IMR-90 (cell line): Measurements from ENCODE around the gene MICAL3. TPM values are rescaled to one million over a fixed set of nuclear protein-coding genes. Genes with fewer than 3 reads are reported as not detected.

Source experiments
- ATAC-seq: fragments of 200-7000 bp; cut with Tn5 transposase; 2 replicates; pipeline ENCODE4 v1.9.1; 2020; ENCODE audit warnings: low read depth, mild to moderate bottlenecking, moderate library complexity
- BruUV-seq: library from RNA; stranded (reverse); fragments of 400-500 nt; replicated peaks from 2 replicates; lab custom pipeline; 2021; lab: Mats Ljungman, UMichigan
- CTCF ChIA-PET: fragments of 300-600 bp; formaldehyde crosslinking; extraction: SDS; loops from one replicate; lab custom pipeline; 2021; ENCODE audit warnings: antibody characterized with exemption; lab: Yijun Ruan, JAX
- POLR2A ChIA-PET: fragments of 300-600 bp; sonication (Branson Sonifier 250); formaldehyde crosslinking; loops from one replicate; lab custom pipeline; 2022; ENCODE audit warnings: antibody characterized with exemption; ENCODE audit not compliant: unreplicated experiment; lab: Charles Lee
- DNase-seq: peaks from one replicate; pipeline ENCODE4 v3.0.0; 2013
- H2AFZ ChIP-seq: replicated peaks from 2 replicates; pipeline ENCODE3; 2013; ENCODE audit warnings: low read length, mild to moderate bottlenecking; ENCODE audit not compliant: poor library complexity
- H2AK5ac ChIP-seq: 2 replicates; pipeline ENCODE4 v1.6.1; 2013; ENCODE audit warnings: low read depth, low read length, inconsistent platforms
- H2AK9ac ChIP-seq: replicated peaks from 2 replicates; pipeline ENCODE3; 2013; ENCODE audit warnings: mild to moderate bottlenecking, low read depth, low read length, moderate library complexity; ENCODE audit not compliant: poor library complexity
- H2BK120ac ChIP-seq: 2 replicates; pipeline ENCODE4 v1.6.1; 2013; ENCODE audit warnings: low read depth, low read length, inconsistent platforms
- H2BK15ac ChIP-seq: 3 replicates; pipeline ENCODE4 v1.6.1; 2013; ENCODE audit warnings: low read depth, low read length, inconsistent platforms
- H2BK20ac ChIP-seq: 2 replicates; pipeline ENCODE4 v1.6.1; 2013; ENCODE audit warnings: low read depth, mild to moderate bottlenecking, inconsistent platforms, low read length, moderate library complexity
- H2BK5ac ChIP-seq: 2 replicates; pipeline ENCODE4 v1.6.1; 2013; ENCODE audit warnings: mild to moderate bottlenecking, low read depth, low read length, inconsistent platforms; ENCODE audit not compliant: poor library complexity, severe bottlenecking
- H3K14ac ChIP-seq: replicated peaks from 2 replicates; pipeline ENCODE4 v1.6.1; 2013; ENCODE audit warnings: low read depth, low read length, inconsistent platforms
- H3K18ac ChIP-seq: 2 replicates; pipeline ENCODE4 v1.6.1; 2013; ENCODE audit warnings: low read depth, low read length, control low read depth
- H3K23ac ChIP-seq: 2 replicates; pipeline ENCODE4 v1.6.1; 2013; ENCODE audit warnings: low read depth, low read length, inconsistent platforms
- H3K27ac ChIP-seq: 2 replicates; pipeline ENCODE4 v1.5.1; 2013; ENCODE audit warnings: mild to moderate bottlenecking, control low read depth, low read length; ENCODE audit not compliant: insufficient read depth
- H3K27me3 ChIP-seq: 2 replicates; pipeline ENCODE4 v1.6.1; 2013; ENCODE audit warnings: low read length; ENCODE audit not compliant: control insufficient read depth, insufficient read depth
- H3K36me3 ChIP-seq: 2 replicates; pipeline ENCODE4 v1.6.1; 2013; ENCODE audit warnings: low read length, mixed read lengths; ENCODE audit not compliant: control insufficient read depth, insufficient read depth
- H3K4ac ChIP-seq: 2 replicates; pipeline ENCODE4 v1.6.1; 2013; ENCODE audit warnings: low read depth, low read length, inconsistent platforms
- H3K4me1 ChIP-seq: 2 replicates; pipeline ENCODE4 v1.6.1; 2013; ENCODE audit warnings: low read length, mixed read lengths; ENCODE audit not compliant: control insufficient read depth, insufficient read depth
- H3K4me2 ChIP-seq: 2 replicates; pipeline ENCODE4 v1.6.1; 2013; ENCODE audit warnings: low read depth, mild to moderate bottlenecking, control low read depth, low read length, moderate library complexity
- H3K4me3 ChIP-seq: 2 replicates; pipeline ENCODE4 v1.5.1; 2013; ENCODE audit warnings: low read depth, mild to moderate bottlenecking, control low read depth, low read length, moderate library complexity; ENCODE audit not compliant: insufficient read depth
- H3K56ac ChIP-seq: 2 replicates; pipeline ENCODE4 v1.6.1; 2013; ENCODE audit warnings: low read length, inconsistent platforms; ENCODE audit not compliant: insufficient read depth; ENCODE audit errors: extremely low read depth
- H3K79me1 ChIP-seq, 2 experiments: 2 replicates each; pipeline ENCODE4 v1.6.1; 2013; ENCODE audit warnings: low read length in 2 of 2, inconsistent platforms in 1 of 2, low read depth in 1 of 2
- H3K9ac ChIP-seq: 2 replicates; pipeline ENCODE4 v1.6.1; 2013; ENCODE audit warnings: low read depth, low read length, control low read depth
- H3K9me1 ChIP-seq: 2 replicates; pipeline ENCODE4 v1.6.1; 2013; ENCODE audit warnings: low read length, inconsistent platforms; ENCODE audit not compliant: insufficient read depth
- H3K9me3 ChIP-seq: 2 replicates; pipeline ENCODE4 v1.6.1; 2013; ENCODE audit warnings: low read length; ENCODE audit not compliant: control insufficient read depth, insufficient read depth
- H4K20me1 ChIP-seq: 2 replicates; pipeline ENCODE4 v1.6.1; 2013; ENCODE audit warnings: low read length, inconsistent platforms; ENCODE audit not compliant: insufficient read depth
- H4K5ac ChIP-seq: 2 replicates; pipeline ENCODE4 v1.6.1; 2013; ENCODE audit warnings: mild to moderate bottlenecking, low read depth, low read length, control low read depth
- H4K8ac ChIP-seq, 2 experiments: 2 replicates each; pipeline ENCODE4 v1.6.1; 2013; ENCODE audit warnings: low read depth in 2 of 2, low read length in 2 of 2, control low read depth in 1 of 2, inconsistent platforms in 1 of 2
- H4K91ac ChIP-seq: 2 replicates; pipeline ENCODE4 v1.6.1; 2013; ENCODE audit warnings: low read depth, low read length, inconsistent platforms; ENCODE audit not compliant: insufficient read depth
- BHLHE40 ChIP-seq: fragments of 150-350 bp; IDR thresholded peaks from 2 replicates; pipeline ENCODE4 v1.6.1; 2016; ENCODE audit warnings: mild to moderate bottlenecking, low read depth, low read length
- CEBPB ChIP-seq: IDR thresholded peaks from 2 replicates; pipeline ENCODE4 v1.6.1; 2012; ENCODE audit warnings: low read depth, low read length, improper control_type of control experiment
- CHD1 ChIP-seq: IDR thresholded peaks from 2 replicates; pipeline ENCODE4 v1.6.1; 2012; ENCODE audit warnings: low read depth, low read length, improper control_type of control experiment
- ELK1 ChIP-seq: fragments of 150-350 bp; IDR thresholded peaks from 2 replicates; pipeline ENCODE4 v1.6.1; 2016; ENCODE audit warnings: low read depth, mild to moderate bottlenecking, low read length, moderate library complexity, borderline replicate concordance
- FOS ChIP-seq: fragments of 150-350 bp; IDR thresholded peaks from 2 replicates; pipeline ENCODE4 v1.6.1; 2016; ENCODE audit warnings: low read depth, low read length
- MAFK ChIP-seq: IDR thresholded peaks from 2 replicates; pipeline ENCODE4 v1.6.1; 2012; ENCODE audit warnings: low read depth, low read length, improper control_type of control experiment
- MAZ ChIP-seq: IDR thresholded peaks from 2 replicates; pipeline ENCODE4 v1.6.1; 2012; ENCODE audit warnings: low read depth, mild to moderate bottlenecking, low read length, improper control_type of control experiment, moderate library complexity, borderline replicate concordance
- MXI1 ChIP-seq: IDR thresholded peaks from 2 replicates; pipeline ENCODE4 v1.6.1; 2012; ENCODE audit warnings: low read depth, mild to moderate bottlenecking, low read length, moderate library complexity, borderline replicate concordance
- NFE2L2 ChIP-seq: fragments of 150-350 bp; IDR thresholded peaks from 2 replicates; pipeline ENCODE4 v1.6.1; 2016; ENCODE audit warnings: low read depth, mild to moderate bottlenecking, low read length
- POLR2A ChIP-seq: IDR thresholded peaks from 2 replicates; pipeline ENCODE4 v1.6.1; 2012; ENCODE audit warnings: mild to moderate bottlenecking, low read depth, low read length
- RAD21 ChIP-seq: IDR thresholded peaks from 2 replicates; pipeline ENCODE4 v1.6.1; 2012; ENCODE audit warnings: low read length, improper control_type of control experiment
- RFX5 ChIP-seq: IDR thresholded peaks from 2 replicates; pipeline ENCODE4 v1.8.0; 2012; ENCODE audit warnings: low read depth, mild to moderate bottlenecking, low read length, moderate library complexity
- SMC3 ChIP-seq: fragments of 150-350 bp; IDR thresholded peaks from 2 replicates; pipeline ENCODE4 v1.6.1; 2016; ENCODE audit warnings: low read depth, mild to moderate bottlenecking, antibody characterized with exemption, low read length, moderate library complexity
- USF2 ChIP-seq: fragments of 150-350 bp; IDR thresholded peaks from 2 replicates; pipeline ENCODE4 v1.6.1; 2017; ENCODE audit warnings: mild to moderate bottlenecking, antibody characterized with exemption, low read length, low read depth
- WGBS, 2 experiments: methylation state at CpG; one replicate each; pipeline versions ENCODE4 v1.1.5 to v1.1.7; 2013; ENCODE audit warnings: missing lambda C conversion rate in 2 of 2; ENCODE audit not compliant: insufficient read length in 1 of 2; ENCODE audit errors: extremely low coverage in 2 of 2; 5-methylcytosine and 5-hydroxymethylcytosine counted together
- dilution Hi-C: fragments of 300-500 bp; cut with HindIII; formaldehyde crosslinking; loops from one replicate; pipeline ENCODE4 v1.14.3; 2018; ENCODE audit warnings: low sequenced_read_pairs; ENCODE audit not compliant: unreplicated experiment
- in situ Hi-C: fragments of 300-500 bp; cut with MboI; formaldehyde crosslinking; loops from 3 replicates; pipeline ENCODE4 v1.14.3; 2019; ENCODE audit warnings: low sequenced_read_pairs, inconsistent platforms, mixed read lengths
- intact Hi-C: fragments of 100-400 bp; cut with micrococcal nuclease; formaldehyde crosslinking; loops from 2 replicates; pipeline ENCODE4 v1.10.0; 2022
- polyA plus RNA-seq, 3 experiments: library from polyadenylated mRNA; depleted of rRNA; stranded (reverse); fragments of >200 nt; gene quantifications; 2 replicates each; pipeline ENCODE4 v1.2.3, GENCODE V29; 2012; ENCODE audit warnings: low replicate concordance in 1 of 3
- total RNA-seq: library from RNA; depleted of rRNA; stranded (reverse); fragments of >200 nt; gene quantifications from 2 replicates; pipeline ENCODE4 v1.2.3, GENCODE V29; 2012

MICAL3 gene
- total and polyA plus RNA-seq, 2 of the 4 experiments (the other 2 are of a cell fraction), result 17.6 to 26.8 TPM

- H2BK120ac ChIP-seq, result no peak overlapping the region
- H3K9me1 ChIP-seq, result peaks cover 8% of the 10 kb centered on the region; the same call in 1 of the 2 replicates
- H3K14ac ChIP-seq, result no peak overlapping the region
- no peak overlapping the region for H3K4ac ChIP-seq
- no peak overlapping the region for H4K91ac ChIP-seq
- dilution Hi-C loops (no loop called here), intact Hi-C loops (no loop called here), in situ Hi-C loops (no loop called here)
- H4K20me1 ChIP-seq, result peaks cover 70% of the 10 kb centered on the region
- H3K36me3 ChIP-seq, result no peaks in the 10 kb centered on the region
- peaks cover 56 to 92% of the 10 kb centered on the region in 2 experiments for H3K79me1 ChIP-seq
- DNase-seq (no peak), ATAC-seq (peak; percentile 35)
- no peak overlapping the region for H3K4me3 ChIP-seq
- no TSS peak for BruUV-seq
- H3K18ac ChIP-seq, result no peak overlapping the region
- no peak overlapping the region; the same call in 1 of the 2 replicates for H3K23ac ChIP-seq
- H2AFZ ChIP-seq, result no peak overlapping the region
- H3K4me2 ChIP-seq, result peak overlapping the region; percentile 62; the same call in 1 of the 2 replicates
- H3K9me3 ChIP-seq, result no peaks in the 10 kb centered on the region
- no peak overlapping the region for H2BK20ac ChIP-seq
- H2BK5ac ChIP-seq, result no peak overlapping the region
- H4K5ac ChIP-seq, result no peak overlapping the region
- POLR2A ChIA-PET, result no interaction called here
- H3K27ac ChIP-seq, result no peak overlapping the region
- peaks cover 9% of the 10 kb centered on the region for H3K4me1 ChIP-seq
- WGBS, 2 experiments, result no CpG with 5 or more reads among the region's 6 CpGs
- H4K8ac ChIP-seq, result no peak overlapping the region
- CTCF ChIA-PET, result interaction anchor here (1.1 kb wide), 1 partner anchor 40 kb away, joined by 3 read pairs; no protein-coding TSS in a partner anchor
- H3K56ac ChIP-seq, result no peak overlapping the region
- H2AK5ac ChIP-seq, result no peak overlapping the region
- H2AK9ac ChIP-seq, result no peak overlapping the region
- H3K27me3 ChIP-seq, result no peaks in the 10 kb centered on the region
- no peak overlapping the region for H3K9ac ChIP-seq
- no peak overlapping the region for H2BK15ac ChIP-seq
- TF ChIP-seq CHD1, result no peak
- no peak for TF ChIP-seq MAFK
- no peak for TF ChIP-seq USF2
- TF ChIP-seq MAZ, result no peak
- no peak for TF ChIP-seq FOS
- no peak for TF ChIP-seq BHLHE40
- TF ChIP-seq RAD21, result no peak
- no peak for TF ChIP-seq CEBPB
- TF ChIP-seq POLR2A, result no peak
- no peak for TF ChIP-seq ELK1
- no peak for TF ChIP-seq SMC3
- no peak for TF ChIP-seq NFE2L2
- TF ChIP-seq MXI1, result no peak
- no peak for TF ChIP-seq RFX5
Observed at GRCh38 chr22:17943533-17944249, 80.7 kb downstream of the MICAL3 start.
